HG03060 (cell line): ENCODE results near the gene GATA5.
"Not testable (repeated sequence)": the region's sequence is repeated elsewhere in the genome, so short reads cannot be mapped to it uniquely, and the experiment has no call there.

Experiments used
- ATAC-seq: cut with Tn5 transposase; IDR thresholded peaks from one replicate; pipeline ENCODE4 v1.9.1; 2021; ENCODE audit warnings: low read depth, moderate number of reproducible peaks; ENCODE audit not compliant: unreplicated experiment

GATA5 gene

GRCh38 chr20:62439218-62439617 is 36.6 kb downstream of the GATA5 start:
- ATAC-seq: no peak

DNA sequence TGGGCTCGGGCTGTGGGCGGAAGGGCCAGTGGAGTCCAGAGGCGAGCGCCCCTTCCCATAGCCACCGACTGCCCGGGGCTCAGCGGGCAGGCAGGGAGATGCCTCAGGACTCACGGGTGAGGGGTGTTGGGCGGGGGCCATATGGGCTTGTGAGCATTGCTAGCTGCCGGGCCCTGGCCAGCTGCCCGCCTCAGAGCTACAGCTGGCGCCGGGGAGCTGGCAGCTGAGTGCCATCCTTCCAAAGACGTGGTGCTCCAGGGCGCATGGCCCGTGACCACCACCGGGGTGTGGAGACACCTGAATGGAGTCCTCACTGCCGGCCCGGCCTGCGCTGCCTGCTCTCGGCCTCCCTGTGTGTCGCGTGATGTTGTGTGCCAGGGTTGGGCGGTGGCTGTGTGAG is 37.9 kb downstream of the GATA5 start:
- ATAC-seq: no peak

- ATAC-seq: no peak
Observed at GRCh38 chr20:62437496-62437895, 38.3 kb downstream of the GATA5 start.

GRCh38 chr20:62436692-62437091 is 39.1 kb downstream of the GATA5 start:
- ATAC-seq: no peak

DNA sequence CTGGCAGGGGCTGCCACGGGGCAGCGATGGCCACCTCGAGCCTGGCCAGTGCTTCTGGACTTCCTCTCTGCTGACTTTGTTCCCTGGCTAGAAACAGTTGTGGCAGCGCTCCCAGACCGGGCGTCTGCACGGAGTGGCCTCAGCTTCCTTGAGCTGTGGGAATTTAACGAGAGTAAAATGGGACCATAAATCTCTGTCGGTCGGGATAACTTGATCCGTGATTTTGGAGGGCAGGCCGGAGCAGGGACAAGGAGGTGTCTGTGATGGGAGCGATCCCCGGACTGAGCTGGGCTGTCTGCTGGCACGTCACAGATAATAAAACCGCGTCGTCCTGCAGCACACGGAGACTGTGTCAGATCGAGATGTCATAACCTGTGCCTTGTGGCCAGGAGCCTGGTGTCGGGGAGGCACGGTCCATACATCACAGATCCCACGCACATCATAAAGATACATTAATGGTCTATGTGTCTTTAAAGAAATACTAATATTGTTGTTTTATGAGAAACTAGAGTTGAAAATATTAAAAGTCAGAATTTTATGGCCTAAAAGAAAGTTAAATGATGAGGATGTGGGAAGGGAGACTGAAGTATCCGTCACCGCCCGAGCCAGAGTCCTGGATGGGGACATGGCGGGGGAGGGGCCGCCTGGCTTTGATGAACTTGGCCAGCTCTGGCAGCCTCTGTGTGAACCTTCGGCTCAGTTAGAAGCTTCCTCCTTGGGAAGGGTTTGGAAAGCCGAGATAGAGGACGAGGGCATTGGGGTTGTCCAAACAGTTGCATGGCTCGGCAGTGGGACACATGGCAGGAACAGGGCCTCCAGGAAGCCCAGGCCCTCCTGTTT is 41.9 kb downstream of the GATA5 start:
- no peak for ATAC-seq

DNA sequence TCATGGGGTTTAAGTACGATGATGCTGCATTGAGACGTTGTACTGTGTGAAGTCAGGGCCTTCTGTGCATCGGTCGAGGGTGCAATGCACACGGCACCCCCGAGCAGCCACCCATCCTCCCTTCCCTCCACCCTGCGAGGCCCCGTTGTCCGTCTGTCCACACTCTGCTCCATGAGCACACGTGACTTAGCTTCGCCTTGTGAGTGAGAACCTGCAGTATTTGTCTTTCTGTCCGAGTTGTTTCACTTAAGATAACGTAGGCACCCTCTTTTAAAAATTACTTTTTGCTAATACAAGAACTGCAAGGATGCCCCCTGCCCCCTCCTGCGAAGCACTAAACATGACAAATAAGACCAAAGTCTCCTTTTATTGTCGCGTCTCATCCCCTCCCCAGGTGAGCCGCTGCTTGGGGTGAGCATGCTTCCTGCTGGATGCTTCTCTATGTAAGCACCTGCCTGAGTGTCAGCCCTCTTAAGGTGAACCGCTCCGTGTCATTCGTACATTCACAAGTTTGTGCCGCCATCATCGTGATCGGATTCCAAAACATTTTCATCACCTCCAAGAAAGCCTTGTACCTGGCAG is 44.8 kb downstream of the GATA5 start:
- ATAC-seq: no peak

- ATAC-seq: no peak
Observed at GRCh38 chr20:62430311-62430853, 45.4 kb downstream of the GATA5 start.

- ATAC-seq: no peak
Observed at GRCh38 chr20:62429455-62430310, 46.1 kb downstream of the GATA5 start.

DNA sequence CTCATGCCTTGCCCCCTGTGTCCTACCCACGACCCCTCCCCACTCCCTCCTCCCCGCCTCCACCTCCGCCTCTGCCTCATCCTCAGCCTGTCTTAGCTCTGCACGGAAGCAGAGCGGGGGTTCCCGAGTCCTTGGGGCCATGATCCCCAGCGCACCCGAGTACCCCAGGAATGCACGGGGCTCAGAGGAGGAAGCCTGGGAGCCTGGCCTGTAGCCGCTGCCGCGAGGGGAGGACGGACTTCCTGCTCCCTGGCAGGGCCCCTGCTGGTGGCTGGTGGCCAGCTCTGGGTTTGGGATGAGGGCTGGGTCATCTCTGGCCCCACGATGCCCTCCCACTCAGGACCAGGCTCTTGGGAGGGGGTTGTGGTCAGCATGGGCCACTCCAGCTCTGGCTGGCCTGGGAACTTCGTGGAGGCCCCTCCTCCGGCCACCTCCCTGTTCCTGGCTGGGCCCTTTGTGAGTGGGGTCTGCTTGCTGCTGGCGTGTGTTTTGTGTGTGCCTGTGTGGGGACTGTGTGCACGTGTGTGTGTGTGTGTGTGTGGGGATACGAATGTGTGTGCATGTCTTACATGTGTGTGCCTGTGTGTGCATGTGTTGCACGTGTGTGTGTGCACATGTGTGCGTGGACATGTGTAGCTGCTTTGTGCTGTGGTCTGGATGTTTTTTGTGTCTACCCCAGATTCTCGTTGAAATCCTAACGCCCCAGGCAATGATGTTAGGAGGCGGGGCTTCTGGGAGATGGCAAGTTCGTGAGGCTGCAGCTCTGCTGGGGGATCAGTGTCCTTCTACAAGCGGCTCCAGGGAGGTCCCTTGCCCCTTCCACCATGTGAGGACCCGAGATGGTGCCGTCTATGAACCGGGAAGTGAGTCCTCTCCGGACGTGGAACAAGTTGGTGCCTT is 47.1 kb downstream of the GATA5 start:
- ATAC-seq: no peak

GRCh38 chr20:62428002-62428372 is 47.8 kb downstream of the GATA5 start:
- ATAC-seq: no peak

DNA sequence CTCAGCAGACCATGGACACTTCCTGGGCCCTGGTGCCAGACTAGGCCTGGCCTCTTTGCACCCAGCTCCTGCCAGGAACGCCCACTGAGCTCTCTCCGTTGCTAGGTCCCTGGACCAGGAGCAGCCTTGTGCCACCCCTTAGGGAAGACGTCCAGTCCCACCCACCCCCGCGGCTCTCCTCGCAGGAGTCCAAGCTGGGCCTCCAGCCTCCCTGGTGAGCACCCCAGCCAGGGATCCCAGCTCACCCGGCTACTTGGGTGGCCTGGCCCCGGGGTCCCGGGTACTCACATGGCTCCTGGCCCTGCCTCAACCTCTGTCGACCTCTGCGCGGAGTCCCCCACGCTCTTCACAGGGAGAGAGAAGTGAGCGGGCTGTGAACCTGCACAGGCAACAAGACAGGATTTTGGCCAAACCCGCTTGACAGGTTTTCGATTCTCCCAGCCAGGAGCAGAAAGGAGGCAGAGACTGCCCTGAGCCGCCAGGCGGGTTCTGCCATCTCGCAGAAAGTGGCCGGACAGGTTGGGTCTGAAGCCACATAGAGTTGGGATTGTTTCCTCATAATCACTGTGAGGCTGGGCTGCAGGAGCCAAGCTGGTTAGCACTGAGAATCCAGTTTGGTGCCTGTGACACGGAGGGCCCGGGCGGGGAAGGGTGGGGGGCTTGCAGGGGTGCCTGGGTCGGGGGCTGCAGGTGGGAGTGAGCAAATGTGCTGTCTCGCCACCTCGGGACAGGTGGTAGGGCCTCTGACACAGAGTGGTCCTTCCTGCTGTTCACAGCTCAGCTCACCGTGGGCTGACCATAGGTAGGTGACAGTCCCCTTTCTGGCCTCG is 48.4 kb downstream of the GATA5 start, which contains the start of gene RBBP8NL:
RBBP8NL (minus strand) TSS at position 368 of the 830 bp plus-strand sequence. CDS start 7,892 bp downstream, outside the sequence.
- ATAC-seq: no peak

DNA sequence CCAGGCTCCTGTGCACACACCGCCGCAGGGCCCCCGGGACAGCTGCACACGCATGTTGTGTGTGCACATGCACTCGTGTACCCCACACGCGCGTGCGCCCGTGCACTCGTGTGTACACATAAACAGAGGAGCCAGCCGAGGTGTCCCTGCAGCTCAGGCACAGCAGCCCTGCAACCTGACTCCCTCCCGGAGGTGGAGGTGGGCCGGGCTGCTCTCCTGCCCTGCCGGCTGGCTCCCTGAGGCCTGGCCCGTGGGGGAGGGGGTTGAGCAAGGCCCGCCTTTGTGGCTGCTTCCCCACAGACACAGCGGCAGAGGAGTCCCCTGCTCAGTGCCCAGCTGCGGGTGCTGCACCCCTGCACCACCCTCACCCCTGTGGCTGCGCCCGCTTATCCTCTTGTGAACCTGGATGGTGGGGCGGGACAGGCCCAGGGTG is 49.1 kb downstream of the GATA5 start:
- no peak for ATAC-seq

DNA sequence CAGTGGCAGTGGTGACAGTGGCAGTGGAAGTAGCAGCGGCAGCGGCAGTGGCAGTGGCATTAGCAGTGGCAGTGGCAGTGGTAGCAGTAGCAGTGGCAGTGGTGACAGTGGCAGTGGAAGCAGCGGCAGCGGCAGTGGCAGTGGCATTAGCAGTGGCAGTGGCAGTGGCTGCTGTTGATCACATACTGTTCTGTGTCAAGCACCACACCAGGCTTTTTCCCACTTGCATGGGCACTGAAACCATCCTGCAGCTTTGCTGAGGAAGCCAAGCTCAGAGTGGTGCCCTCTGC is 49.8 kb downstream of the GATA5 start:
- not testable (repeated sequence) for ATAC-seq

- ATAC-seq: no peak
Observed at GRCh38 chr20:62425281-62426058, 50.3 kb downstream of the GATA5 start.

DNA sequence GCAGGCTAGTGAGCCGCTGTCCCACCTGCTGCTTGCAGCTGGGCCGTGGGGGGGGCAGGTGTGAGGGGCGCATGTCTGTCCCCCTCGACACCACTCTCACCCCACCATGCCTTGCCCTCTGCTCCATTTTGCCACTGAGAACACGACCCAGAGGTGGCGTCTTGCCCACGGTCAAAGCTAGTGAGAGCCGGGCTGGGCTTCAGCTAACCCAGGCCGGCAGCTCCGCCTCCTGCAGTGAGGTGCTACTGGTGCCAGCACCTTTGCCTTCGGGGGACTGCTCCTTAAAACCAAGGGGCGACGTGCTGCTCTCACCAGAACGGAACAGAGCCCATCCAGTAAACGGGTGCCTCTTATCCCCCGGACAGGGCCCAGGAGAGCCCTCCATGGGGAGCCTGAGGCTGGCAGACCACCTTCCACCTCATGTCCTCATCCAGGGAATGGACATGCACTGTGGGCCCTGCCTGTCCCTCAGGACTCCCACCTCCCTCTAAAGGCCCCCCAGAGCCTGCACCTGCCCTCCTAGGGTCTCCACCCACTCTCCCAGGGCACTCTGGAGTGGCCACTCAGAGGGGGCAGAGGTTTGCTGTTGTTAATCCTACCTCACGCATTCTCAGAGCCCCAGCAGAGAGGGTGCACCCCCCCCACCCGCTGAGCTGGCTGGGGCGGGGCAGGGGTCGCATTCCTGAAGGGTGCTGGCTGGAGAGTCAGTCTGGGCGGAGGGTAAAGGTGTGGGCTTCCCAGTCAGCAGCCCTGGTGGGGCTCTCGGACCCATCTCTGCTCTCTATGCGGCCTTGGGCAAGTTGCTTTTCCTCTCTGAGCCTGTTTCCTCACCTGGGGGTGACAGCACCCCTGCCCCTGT is 51.3 kb downstream of the GATA5 start:
- ATAC-seq: no peak

DNA sequence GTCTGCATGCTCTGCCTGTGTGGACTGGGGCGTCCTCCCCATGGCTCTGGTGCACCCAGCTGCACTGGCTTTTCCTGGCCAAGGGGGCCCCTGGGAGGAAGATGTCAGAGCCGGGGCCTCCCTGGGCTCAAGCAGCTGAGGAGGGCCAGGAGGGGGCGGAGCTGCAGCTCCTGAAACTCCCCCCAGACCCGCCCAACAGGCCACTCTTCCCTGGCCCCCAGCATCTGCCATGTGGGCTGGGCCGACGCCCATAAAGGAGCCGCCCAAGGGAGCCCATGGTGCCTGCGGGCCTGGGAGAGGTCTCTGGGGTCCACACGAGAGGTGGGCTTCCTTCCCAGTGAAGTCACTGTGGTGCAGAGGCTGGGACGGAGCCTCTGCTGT is 52.5 kb downstream of the GATA5 start:
- ATAC-seq: no peak

GRCh38 chr20:62422636-62423325 is 53.0 kb downstream of the GATA5 start:
- ATAC-seq: no peak
